Kidney (tissue), 14 donors: Measurements from ENCODE around the gene MACROD2. TPM values are rescaled to one million over a fixed set of nuclear protein-coding genes. Genes with fewer than 3 reads are reported as not detected.

Experiments used
- DNase-seq, 5 donors: peaks; one replicate each; pipeline ENCODE4 v3.0.0-alpha.2; 2013 to 2020
- FAIRE-seq: peaks from 2 replicates; lab custom pipeline; 2012; peaks lifted over from hg19 to GRCh38; lab: Jason Lieb, UNC
- H3K27ac ChIP-seq, 2 donors: one replicate each; pipeline ENCODE4 v1.7.0; 2013; ENCODE audit warnings: low read depth in 2 of 2, low read length in 2 of 2, inconsistent platforms in 1 of 2
- H3K27me3 ChIP-seq: one replicate; pipeline ENCODE4 v1.7.1; 2013; ENCODE audit warnings: low read length, inconsistent platforms; ENCODE audit not compliant: control insufficient read depth, insufficient read depth
- H3K36me3 ChIP-seq, 3 donors: one replicate each; pipeline versions ENCODE4 v1.7.0 to v1.7.1; 2013; ENCODE audit warnings: low read length in 3 of 3, control low read depth in 1 of 3, inconsistent platforms in 1 of 3; ENCODE audit not compliant: insufficient read depth in 3 of 3, control insufficient read depth in 2 of 3
- H3K4me1 ChIP-seq, 3 donors: one replicate each; pipeline versions ENCODE4 v1.7.0 to v1.7.1; 2013; ENCODE audit warnings: low read length in 3 of 3, inconsistent platforms in 1 of 3, low read depth in 1 of 3; ENCODE audit not compliant: control insufficient read depth in 2 of 3, insufficient read depth in 2 of 3
- H3K4me3 ChIP-seq, 3 donors: one replicate each; pipeline versions ENCODE4 v1.7.0 to v1.8.1; 2013; ENCODE audit warnings: low read length in 3 of 3, control low read depth in 1 of 3, inconsistent platforms in 1 of 3
- H3K9ac ChIP-seq, 3 donors: one replicate each; pipeline versions ENCODE4 v1.7.0 to v1.7.1; 2013; ENCODE audit warnings: low read length in 3 of 3, control low read depth in 1 of 3, inconsistent platforms in 1 of 3
- H3K9me3 ChIP-seq, 3 donors: one replicate each; pipeline versions ENCODE4 v1.7.0 to v1.7.1; 2013; ENCODE audit warnings: low read length in 3 of 3, control low read depth in 1 of 3, inconsistent platforms in 1 of 3; ENCODE audit not compliant: control insufficient read depth in 2 of 3, insufficient read depth in 1 of 3
- CTCF ChIP-seq: IDR thresholded peaks from 3 replicates; pipeline ENCODE4 v1.5.1; 2012; ENCODE audit warnings: mild to moderate bottlenecking, moderate library complexity, borderline replicate concordance; ENCODE audit not compliant: insufficient read depth; ENCODE audit errors: extremely low read depth
- intact Hi-C: fragments of 100-400 bp; cut with DNase I; formaldehyde crosslinking; loops from one replicate; pipeline ENCODE4 v1.11.1; 2022
- polyA plus RNA-seq: library from polyadenylated mRNA; stranded (reverse); fragments of 350-450 nt; fragmentation: Illumina TruSeq; extraction: RNeasy Lipid Tissue Mini Kit (QIAGEN cat#74804); gene quantifications from one replicate; pipeline ENCODE4 v1.2.3, GENCODE V29; 2014; ENCODE audit warnings: low read depth, low replicate concordance; ENCODE audit not compliant: insufficient read depth
- total RNA-seq: library from RNA; stranded (reverse); fragmentation: NEBNext Ultra II Directional; extraction: Animal tissue kit (Norgen Biotek cat#: 25700); gene quantifications from one replicate; pipeline ENCODE4 v1.2.1, GENCODE V29; 2021
- donor health status: control.
- donor health status: control.
- donor health status: control.
- donor health status: control.
- donor health status: control.
- donor health status: DM: yes; HTN: yes; CAD: no.
- donor health status: Normal renal cell carcinoma (clear cell type).

MACROD2 gene
- total and polyA plus RNA-seq, 2 donors from 2014 or later = 3.0 to 10.0 TPM

- H3K4me1 ChIP-seq = no peaks in the 10 kb centered on the region
- intact Hi-C loops = no loop called here
- FAIRE-seq = no peak
- H3K27ac ChIP-seq = no peak overlapping the region
- no peaks in the 10 kb centered on the region for H3K27me3 ChIP-seq
- no peaks in the 10 kb centered on the region for H3K36me3 ChIP-seq
- no peak for TF ChIP-seq CTCF
- H3K9me3 ChIP-seq = no peaks in the 10 kb centered on the region
- no peak overlapping the region for H3K9ac ChIP-seq
- no peak for DNase-seq
- no peak overlapping the region for H3K4me3 ChIP-seq
These were observed 1932.8 kb downstream of the MACROD2 start for GRCh38 chr20:15927893-15928650.

- no peak for TF ChIP-seq CTCF
- intact Hi-C loops = no loop called here
- DNase-seq (no peak), FAIRE-seq (no peak)
- Histone ChIP-seq H3K27me3 (no peaks in the 10 kb centered on the region), H3K4me1 (no peaks in the 10 kb centered on the region), H3K36me3 (no peaks in the 10 kb centered on the region), H3K9me3 (no peaks in the 10 kb centered on the region), H3K27ac (no peak overlapping the region), H3K4me3 (no peak overlapping the region), H3K9ac (no peak overlapping the region)
These were observed 1933.6 kb downstream of the MACROD2 start for GRCh38 chr20:15928946-15929345.

- DNase-seq (peak in 3 of 5 donors; percentile 30 to 79 (median 73)), FAIRE-seq (no peak)
- H3K27ac ChIP-seq = no peak overlapping the region
- H3K4me3 ChIP-seq = no peak overlapping the region
- no peaks in the 10 kb centered on the region for H3K4me1 ChIP-seq
- intact Hi-C loops = no loop called here
- no peaks in the 10 kb centered on the region for H3K9me3 ChIP-seq
- no peak overlapping the region for H3K9ac ChIP-seq
- H3K27me3 ChIP-seq = no peaks in the 10 kb centered on the region
- H3K36me3 ChIP-seq = no peaks in the 10 kb centered on the region
- peak; percentile 45 for TF ChIP-seq CTCF
These were observed 1935.3 kb downstream of the MACROD2 start for GRCh38 chr20:15930311-15931305.
